Suprapubic skin (tissue), 3 donors: ENCODE results near the gene RRAD.

Experiments
- POLR2A ChIP-seq, 2 donors: fragments of 450-650 bp; IDR thresholded peaks; one replicate each; pipeline ENCODE4 v1.6.1; 2017; ENCODE audit warnings: antibody characterized with exemption in 2 of 2, mild to moderate bottlenecking in 2 of 2, moderate library complexity in 2 of 2
- TF ChIP-seq, protein P1 (sequence below), 2 donors: fragments of 200-600 bp in 1 of 2; fragments of 450-650 bp in 1 of 2; sonication (generic) in 1 of 2; IDR thresholded peaks; one replicate each; pipeline ENCODE4 v1.5.1; 2016 to 2019; ENCODE audit warnings: antibody characterized with exemption in 2 of 2, mild to moderate bottlenecking in 1 of 2, moderate library complexity in 1 of 2

- TF ChIP-seq, protein P1, sequence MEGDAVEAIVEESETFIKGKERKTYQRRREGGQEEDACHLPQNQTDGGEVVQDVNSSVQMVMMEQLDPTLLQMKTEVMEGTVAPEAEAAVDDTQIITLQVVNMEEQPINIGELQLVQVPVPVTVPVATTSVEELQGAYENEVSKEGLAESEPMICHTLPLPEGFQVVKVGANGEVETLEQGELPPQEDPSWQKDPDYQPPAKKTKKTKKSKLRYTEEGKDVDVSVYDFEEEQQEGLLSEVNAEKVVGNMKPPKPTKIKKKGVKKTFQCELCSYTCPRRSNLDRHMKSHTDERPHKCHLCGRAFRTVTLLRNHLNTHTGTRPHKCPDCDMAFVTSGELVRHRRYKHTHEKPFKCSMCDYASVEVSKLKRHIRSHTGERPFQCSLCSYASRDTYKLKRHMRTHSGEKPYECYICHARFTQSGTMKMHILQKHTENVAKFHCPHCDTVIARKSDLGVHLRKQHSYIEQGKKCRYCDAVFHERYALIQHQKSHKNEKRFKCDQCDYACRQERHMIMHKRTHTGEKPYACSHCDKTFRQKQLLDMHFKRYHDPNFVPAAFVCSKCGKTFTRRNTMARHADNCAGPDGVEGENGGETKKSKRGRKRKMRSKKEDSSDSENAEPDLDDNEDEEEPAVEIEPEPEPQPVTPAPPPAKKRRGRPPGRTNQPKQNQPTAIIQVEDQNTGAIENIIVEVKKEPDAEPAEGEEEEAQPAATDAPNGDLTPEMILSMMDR (IDR thresholded peaks at IDR 0.05) = no peak
- no peak for TF ChIP-seq POLR2A (IDR thresholded peaks at IDR 0.05)
Observed at GRCh38 chr16:66958857-66959703, 33.7 kb upstream of the RRAD start.
